GM19023 (cell line): ENCODE measurements around the gene DNAAF1.
"Not testable (repeated sequence)": the region's sequence is repeated elsewhere in the genome, so short reads cannot be mapped to it uniquely, and the experiment has no call there.

ENCODE experiments used
- ATAC-seq: cut with Tn5 transposase; IDR thresholded peaks from one replicate; pipeline ENCODE4 v1.9.1; 2021; ENCODE audit warnings: mild to moderate bottlenecking, moderate library complexity; ENCODE audit not compliant: unreplicated experiment

Gene DNAAF1

GRCh38 chr16:84182680-84183571 is 37.8 kb downstream of the DNAAF1 start:
- ATAC-seq = no peak

GRCh38 chr16:84183572-84183875 is 38.4 kb downstream of the DNAAF1 start:
- ATAC-seq = no peak

- ATAC-seq = no peak
These were observed 38.9 kb downstream of the DNAAF1 start for GRCh38 chr16:84183911-84184591.

- no peak for ATAC-seq
These were observed 39.7 kb downstream of the DNAAF1 start for GRCh38 chr16:84184775-84185174.

GRCh38 chr16:84186685-84187437 is 41.8 kb downstream of the DNAAF1 start, which contains the start of gene TAF1C:
Gene TAF1C, minus strand, starts transcription at chr16:84187057. Its CDS starts 2,069 bp downstream, at chr16:84184988.
- peak; percentile 96 for ATAC-seq

GRCh38 chr16:84190731-84191388 is 45.8 kb downstream of the DNAAF1 start, which contains the start of gene ADAD2:
Gene ADAD2, plus strand, starts transcription at chr16:84191157. Its CDS starts 74 bp downstream, at chr16:84191231.
- no peak for ATAC-seq

GRCh38 chr16:84191466-84191865 is 46.4 kb downstream of the DNAAF1 start:
- ATAC-seq = no peak

- ATAC-seq = no peak
These were observed 48.4 kb downstream of the DNAAF1 start for GRCh38 chr16:84193480-84193879.

GRCh38 chr16:84194018-84194417 is 48.9 kb downstream of the DNAAF1 start:
- ATAC-seq = no peak

- ATAC-seq = no peak
These were observed 49.5 kb downstream of the DNAAF1 start for GRCh38 chr16:84194470-84195200.

GRCh38 chr16:84195201-84196093 is 50.3 kb downstream of the DNAAF1 start:
- no peak for ATAC-seq

- no peak for ATAC-seq
These were observed 51.0 kb downstream of the DNAAF1 start for GRCh38 chr16:84196101-84196500.

- no peak for ATAC-seq
These were observed 51.8 kb downstream of the DNAAF1 start for GRCh38 chr16:84196727-84197394.

GRCh38 chr16:84197466-84198128 is 52.5 kb downstream of the DNAAF1 start:
- ATAC-seq = no peak

GRCh38 chr16:84198401-84198800 is 53.3 kb downstream of the DNAAF1 start:
- ATAC-seq = no peak

GRCh38 chr16:84199097-84199496 is 54.0 kb downstream of the DNAAF1 start:
- ATAC-seq = no peak

GRCh38 chr16:84199861-84200260 is 54.8 kb downstream of the DNAAF1 start:
- ATAC-seq = no peak

- not testable (repeated sequence) for ATAC-seq
These were observed 59.4 kb downstream of the DNAAF1 start for GRCh38 chr16:84204551-84204950.
